AG04449 (cell line): ENCODE results near the gene CTDP1.

ENCODE experiments used
- CTCF ChIA-PET: fragments of 350-600 bp; formaldehyde crosslinking; extraction: SDS; loops from one replicate; lab custom pipeline; 2021; ENCODE audit warnings: antibody characterized with exemption; lab: Yijun Ruan, JAX
- POLR2A ChIA-PET: fragments of 400-600, 350-600 bp; formaldehyde crosslinking; extraction: SDS; loops from one replicate; lab custom pipeline; 2020; ENCODE audit warnings: antibody characterized with exemption, inconsistent platforms; lab: Yijun Ruan, JAX
- DNase-seq: peaks from one replicate; pipeline ENCODE4 v3.0.0-alpha.2; 2010; ENCODE audit warnings: low read depth, low spot score
- H3K4me3 ChIP-seq: 2 replicates; pipeline ENCODE4 v1.5.1; 2011; ENCODE audit warnings: low read depth, mild to moderate bottlenecking, control low read depth, low read length
- TF ChIP-seq, protein P1 (sequence below): IDR thresholded peaks from one replicate; pipeline ENCODE4 v1.5.1; 2011; ENCODE audit warnings: mild to moderate bottlenecking, moderate library complexity, low read length, control low read depth, inconsistent platforms; ENCODE audit not compliant: insufficient read depth; ENCODE audit errors: missing control alignments

Gene CTDP1

DNA sequence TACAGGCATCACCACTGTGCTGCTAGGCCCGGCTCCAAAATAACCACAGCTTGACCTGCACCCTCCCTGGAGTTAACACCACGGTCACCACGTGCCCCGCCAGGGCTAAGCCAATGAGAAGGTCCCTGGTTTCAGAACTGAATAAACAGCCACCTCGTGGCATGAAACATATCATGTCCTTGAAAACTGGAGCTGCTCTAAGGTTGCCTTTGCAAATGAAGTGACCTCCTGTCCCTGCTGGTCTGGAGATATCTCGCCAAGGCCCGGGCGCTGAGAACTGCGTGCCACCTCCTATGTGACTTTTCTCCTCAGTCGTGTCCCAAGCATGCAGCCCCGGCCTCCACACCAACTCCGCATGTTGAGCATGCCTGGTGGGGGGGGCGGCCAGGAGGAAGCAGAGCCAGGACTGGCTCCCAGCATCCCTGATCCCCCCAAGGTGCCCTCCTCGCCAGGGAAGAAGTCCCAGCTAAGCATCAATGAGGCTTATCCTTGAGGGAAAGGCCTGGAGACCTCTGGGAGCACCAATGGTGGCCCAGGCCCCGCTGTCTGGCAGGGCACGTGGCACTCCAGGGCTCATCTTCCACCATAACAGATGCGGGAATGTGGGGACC, 101.8 kb downstream of the CTDP1 start:
- TF ChIP-seq, protein P1, sequence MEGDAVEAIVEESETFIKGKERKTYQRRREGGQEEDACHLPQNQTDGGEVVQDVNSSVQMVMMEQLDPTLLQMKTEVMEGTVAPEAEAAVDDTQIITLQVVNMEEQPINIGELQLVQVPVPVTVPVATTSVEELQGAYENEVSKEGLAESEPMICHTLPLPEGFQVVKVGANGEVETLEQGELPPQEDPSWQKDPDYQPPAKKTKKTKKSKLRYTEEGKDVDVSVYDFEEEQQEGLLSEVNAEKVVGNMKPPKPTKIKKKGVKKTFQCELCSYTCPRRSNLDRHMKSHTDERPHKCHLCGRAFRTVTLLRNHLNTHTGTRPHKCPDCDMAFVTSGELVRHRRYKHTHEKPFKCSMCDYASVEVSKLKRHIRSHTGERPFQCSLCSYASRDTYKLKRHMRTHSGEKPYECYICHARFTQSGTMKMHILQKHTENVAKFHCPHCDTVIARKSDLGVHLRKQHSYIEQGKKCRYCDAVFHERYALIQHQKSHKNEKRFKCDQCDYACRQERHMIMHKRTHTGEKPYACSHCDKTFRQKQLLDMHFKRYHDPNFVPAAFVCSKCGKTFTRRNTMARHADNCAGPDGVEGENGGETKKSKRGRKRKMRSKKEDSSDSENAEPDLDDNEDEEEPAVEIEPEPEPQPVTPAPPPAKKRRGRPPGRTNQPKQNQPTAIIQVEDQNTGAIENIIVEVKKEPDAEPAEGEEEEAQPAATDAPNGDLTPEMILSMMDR: no peak
- ChIA-PET POLR2A (no interaction called here), CTCF (no interaction called here)
- no peak for DNase-seq
- H3K4me3 ChIP-seq: no peak overlapping the region

DNA sequence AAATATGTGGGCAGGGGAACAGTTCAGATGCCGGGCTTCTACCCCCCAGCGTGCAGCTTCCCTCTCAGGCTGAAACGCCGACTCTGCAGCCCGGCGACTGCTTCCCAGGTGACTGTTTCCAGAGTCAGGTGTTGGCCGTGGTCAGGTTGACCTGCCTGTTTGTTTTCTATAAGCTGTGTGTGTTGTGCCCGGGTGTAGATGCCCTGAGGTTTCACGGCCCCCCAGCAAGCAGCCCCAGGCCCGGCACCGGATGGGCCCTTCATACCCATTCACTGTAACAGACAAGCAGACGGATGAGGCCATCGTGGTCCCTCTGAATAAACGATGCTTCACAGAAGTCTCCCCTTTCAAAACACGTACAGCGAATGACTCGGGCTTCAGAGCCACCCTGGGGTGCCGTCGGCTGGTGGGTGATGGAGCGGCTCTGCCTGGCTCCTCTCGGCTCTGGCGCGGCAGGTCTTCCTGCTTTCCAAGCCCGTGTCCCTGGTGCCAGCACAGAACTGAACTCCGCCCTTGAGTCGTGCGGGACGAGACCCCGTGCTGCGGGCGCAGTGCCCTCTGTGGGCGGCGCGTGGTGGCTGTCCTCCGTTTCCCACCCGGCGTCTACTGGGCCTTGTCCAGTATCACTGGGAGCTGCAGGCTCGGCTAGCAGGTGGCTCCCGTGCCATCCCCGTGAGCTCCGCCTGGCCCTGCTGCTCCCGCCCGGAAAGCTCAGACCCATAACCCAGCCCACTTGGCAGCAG, 103.1 kb downstream of the CTDP1 start:
- DNase-seq: no peak
- no peak overlapping the region for H3K4me3 ChIP-seq
- CTCF ChIA-PET: no interaction called here
- TF ChIP-seq, protein P1: no peak
- POLR2A ChIA-PET: no interaction called here

DNA sequence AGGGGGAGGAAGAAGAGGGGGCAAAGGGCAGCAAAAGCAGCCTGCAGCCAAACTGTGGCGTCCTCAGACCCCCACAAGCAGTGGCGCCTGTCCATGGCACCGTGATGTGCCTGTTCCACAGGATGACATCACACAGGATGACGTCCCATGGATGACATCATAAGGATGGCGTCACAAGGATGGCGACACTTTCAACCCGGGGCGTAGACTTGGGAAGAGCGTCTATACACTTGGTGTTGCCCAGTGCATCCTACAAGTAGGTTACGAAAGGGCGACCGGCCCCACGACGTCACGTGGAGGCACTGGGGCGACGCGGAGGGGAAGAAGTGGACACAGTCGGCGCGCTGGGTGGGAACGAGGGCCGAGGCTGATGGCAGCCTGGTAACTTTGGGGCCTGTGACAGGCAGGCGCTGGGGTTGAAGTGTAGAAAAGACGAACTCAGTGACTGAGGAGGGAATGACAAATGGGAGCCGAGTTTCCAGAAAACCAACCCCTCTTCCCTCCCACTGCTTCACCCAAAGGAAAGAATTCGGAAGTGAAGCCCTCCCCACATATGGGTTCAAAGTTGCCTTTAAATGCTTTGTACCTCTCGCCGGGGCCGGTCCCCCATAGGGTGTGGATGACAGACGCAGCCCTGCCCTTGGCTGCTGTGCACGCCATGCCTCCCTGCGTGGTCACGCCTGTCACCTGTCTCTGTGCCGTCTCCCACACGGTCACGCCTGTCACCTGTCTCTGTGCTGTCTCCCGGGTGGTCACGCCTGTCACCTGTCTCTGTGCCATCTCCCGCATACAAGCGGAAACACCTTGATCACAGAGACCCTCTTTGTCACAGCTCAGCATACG, 104.7 kb downstream of the CTDP1 start:
- TF ChIP-seq, protein P1: no peak
- CTCF ChIA-PET: no interaction called here
- POLR2A ChIA-PET: no interaction called here
- DNase-seq: no peak
- H3K4me3 ChIP-seq: no peak overlapping the region

DNA sequence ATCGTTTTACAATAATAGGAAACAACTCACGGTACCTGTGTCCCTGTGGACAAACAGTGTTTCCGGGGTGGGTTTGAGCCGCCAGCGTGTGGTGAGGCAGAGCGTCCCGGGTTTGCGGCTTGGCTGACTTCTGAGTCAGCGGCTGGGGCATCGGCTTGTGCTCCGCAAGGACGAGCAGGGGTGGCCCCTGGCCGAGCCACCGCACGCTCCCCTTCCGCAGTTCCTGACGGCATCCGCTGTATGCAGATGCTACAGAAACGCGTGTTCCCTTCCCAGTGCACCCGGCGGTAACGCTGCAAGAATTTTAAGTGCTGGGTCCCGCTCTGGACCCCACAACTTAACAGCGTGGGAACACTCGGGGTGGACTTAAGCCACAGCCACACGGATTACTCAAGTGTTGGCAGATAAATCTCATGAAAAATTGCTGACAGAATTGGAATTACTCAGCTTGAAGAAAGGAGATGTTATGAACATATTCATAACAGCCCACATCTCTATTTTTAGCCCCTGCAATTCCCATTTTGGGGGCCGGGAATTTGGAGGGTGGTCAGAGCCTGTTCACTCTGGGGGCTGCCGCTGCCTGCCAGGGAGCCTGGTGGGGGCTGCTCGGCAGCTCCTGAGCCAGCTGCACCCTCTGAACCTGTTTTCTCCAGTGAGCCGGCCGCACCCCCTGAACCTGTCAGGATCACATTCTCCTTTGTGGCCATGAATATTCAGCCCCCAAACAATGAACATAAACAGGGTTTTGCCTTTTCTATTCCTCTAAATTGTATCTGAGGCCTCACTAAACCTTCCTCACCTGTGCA, 105.6 kb downstream of the CTDP1 start:
- TF ChIP-seq, protein P1: no peak
- no peak for DNase-seq
- CTCF ChIA-PET: no interaction called here

DNA sequence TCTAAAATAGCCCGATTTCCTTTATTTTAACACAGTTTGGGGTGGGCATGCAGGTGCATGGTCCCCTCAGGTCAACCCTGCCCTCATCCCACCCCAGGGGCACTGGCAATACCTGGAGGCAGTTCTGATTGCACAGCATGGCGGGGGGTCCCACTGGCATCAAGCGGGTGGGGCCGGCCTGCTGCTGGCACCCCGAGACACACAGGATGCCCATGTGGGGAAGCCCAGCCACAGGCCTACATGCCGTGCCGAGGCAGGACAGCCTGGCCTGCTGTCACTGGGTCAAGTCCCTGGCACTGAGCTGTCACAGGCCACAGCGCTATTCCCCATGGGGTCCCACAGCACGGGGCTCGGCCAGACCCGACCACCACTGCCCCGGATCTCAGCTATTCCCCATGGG, 106.2 kb downstream of the CTDP1 start:
- ChIA-PET CTCF (no interaction called here), POLR2A (no interaction called here)
- H3K4me3 ChIP-seq: no peak overlapping the region
- DNase-seq: no peak
- TF ChIP-seq, protein P1: no peak

More for the DNA sequence above, 105.6 kb downstream of the CTDP1 start:
- POLR2A ChIA-PET: no interaction called here
- no peak overlapping the region for H3K4me3 ChIP-seq

DNA sequence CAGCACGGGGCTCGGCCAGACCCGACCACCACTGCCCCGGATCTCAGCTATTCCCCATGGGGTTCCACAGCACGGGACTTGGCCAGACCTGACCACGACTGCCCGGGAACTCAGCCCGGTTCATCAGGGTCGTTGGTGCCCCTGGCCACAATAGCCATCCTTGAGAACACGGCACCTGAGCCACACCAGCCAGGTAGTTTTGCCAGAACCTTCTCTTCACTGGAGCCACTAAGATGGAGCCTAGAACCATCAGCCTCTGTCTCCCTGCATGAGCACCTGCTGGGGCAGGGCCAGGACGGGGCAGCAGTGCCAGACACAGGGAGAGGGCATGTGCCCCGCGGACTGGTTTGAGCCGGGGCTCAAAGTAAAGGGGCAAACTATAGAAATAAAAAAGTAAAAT, 106.7 kb downstream of the CTDP1 start:
- TF ChIP-seq, protein P1: no peak
- H3K4me3 ChIP-seq: no peak overlapping the region
- no peak for DNase-seq
- POLR2A ChIA-PET: no interaction called here
- CTCF ChIA-PET: no interaction called here
